ENCODE measurements around the gene DQX1.

GRCh38 chr2:74575320-74575719, 49.3 kb upstream of the DQX1 start:
- TF ChIP-seq POLR2A (conservative IDR thresholded peaks at IDR 0.05), result no peak
- TF ChIP-seq RCOR1 (IDR thresholded peaks at IDR 0.05; ENCODE audit: borderline replicate concordance in 1 of 2, low read depth in 2 of 2, low read length in 2 of 2), result no peak
- TF ChIP-seq, protein P1, sequence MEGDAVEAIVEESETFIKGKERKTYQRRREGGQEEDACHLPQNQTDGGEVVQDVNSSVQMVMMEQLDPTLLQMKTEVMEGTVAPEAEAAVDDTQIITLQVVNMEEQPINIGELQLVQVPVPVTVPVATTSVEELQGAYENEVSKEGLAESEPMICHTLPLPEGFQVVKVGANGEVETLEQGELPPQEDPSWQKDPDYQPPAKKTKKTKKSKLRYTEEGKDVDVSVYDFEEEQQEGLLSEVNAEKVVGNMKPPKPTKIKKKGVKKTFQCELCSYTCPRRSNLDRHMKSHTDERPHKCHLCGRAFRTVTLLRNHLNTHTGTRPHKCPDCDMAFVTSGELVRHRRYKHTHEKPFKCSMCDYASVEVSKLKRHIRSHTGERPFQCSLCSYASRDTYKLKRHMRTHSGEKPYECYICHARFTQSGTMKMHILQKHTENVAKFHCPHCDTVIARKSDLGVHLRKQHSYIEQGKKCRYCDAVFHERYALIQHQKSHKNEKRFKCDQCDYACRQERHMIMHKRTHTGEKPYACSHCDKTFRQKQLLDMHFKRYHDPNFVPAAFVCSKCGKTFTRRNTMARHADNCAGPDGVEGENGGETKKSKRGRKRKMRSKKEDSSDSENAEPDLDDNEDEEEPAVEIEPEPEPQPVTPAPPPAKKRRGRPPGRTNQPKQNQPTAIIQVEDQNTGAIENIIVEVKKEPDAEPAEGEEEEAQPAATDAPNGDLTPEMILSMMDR (IDR thresholded peaks at IDR 0.05 in 2 of 3, conservative IDR thresholded peaks at IDR 0.05 in 1 of 3; ENCODE audit: insufficient read depth in 2 of 3, low read depth in 1 of 3, low read length in 3 of 3), result no peak
- TF ChIP-seq, protein P2, sequence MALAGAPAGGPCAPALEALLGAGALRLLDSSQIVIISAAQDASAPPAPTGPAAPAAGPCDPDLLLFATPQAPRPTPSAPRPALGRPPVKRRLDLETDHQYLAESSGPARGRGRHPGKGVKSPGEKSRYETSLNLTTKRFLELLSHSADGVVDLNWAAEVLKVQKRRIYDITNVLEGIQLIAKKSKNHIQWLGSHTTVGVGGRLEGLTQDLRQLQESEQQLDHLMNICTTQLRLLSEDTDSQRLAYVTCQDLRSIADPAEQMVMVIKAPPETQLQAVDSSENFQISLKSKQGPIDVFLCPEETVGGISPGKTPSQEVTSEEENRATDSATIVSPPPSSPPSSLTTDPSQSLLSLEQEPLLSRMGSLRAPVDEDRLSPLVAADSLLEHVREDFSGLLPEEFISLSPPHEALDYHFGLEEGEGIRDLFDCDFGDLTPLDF (CRISPR knock-in tag; IDR thresholded peaks at IDR 0.05), result no peak
- no peak for TF ChIP-seq ZNF23 (CRISPR knock-in tag; IDR thresholded peaks at IDR 0.05)
- TF ChIP-seq MTA1 (IDR thresholded peaks at IDR 0.05; ENCODE audit: borderline replicate concordance), result no peak

Data from K562 (cell line).